Measurements from ENCODE around the gene ACSM6. TPM values are rescaled to one million over a fixed set of nuclear protein-coding genes. Genes with fewer than 3 reads are reported as not detected.

Gene ACSM6
- total RNA-seq, 1 experiment from 2014 or later = not detected

DNA sequence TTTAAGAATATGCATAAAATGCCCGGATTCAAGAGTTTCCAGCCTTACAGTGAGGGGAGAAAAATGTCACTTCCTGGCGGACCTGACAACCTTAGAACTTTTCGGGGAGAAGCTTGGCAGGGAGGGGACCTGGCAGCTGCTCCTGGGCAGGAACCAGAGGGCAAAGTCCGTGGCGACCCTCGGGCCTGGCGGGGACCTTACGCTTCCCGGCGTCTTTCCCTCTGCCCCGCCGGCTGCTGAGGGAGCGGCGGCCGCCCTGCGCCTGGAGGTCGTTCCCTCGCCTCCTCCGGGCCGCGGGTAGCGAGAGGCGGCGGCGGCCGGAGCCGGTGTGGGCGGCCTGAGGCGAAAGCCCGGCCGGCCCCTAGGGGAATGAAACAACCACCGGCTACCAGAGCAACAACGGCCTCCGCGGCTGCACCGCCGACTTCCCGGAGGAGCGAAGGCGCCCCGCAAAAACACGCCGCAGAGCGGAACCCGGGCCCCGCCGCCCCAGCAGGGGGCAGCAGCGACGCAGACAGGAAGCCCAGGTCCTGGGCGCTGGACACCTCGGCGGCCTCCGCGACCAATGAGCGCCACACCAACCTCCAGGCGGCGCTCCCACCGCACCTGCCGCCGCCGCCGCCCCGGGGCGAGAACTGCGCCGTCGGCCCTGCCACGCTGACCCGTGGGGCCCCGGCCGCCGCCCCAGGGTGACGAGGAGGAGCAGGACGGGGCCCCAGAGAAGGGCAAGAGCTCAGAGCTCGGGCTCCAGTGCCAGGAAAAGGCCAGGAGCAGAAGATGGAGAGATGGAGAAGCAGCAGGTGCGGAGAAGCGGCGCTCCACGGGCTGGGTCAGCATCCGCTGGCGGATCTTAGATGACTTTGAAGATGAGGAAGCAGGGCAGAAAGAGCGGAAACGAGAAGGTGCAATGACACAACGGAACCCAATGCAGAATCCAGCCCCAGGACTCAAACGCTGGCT lies 10.5 kb upstream of the ACSM6 start (continued):
- TF ChIP-seq PREB (CRISPR knock-in tag; IDR thresholded peaks at IDR 0.05; ENCODE audit: borderline replicate concordance) (no peak), SMAD3 (CRISPR knock-in tag; IDR thresholded peaks at IDR 0.05; ENCODE audit: borderline replicate concordance) (peak; percentile 52; the same call in 1 of the 2 replicates), ZBTB21 (CRISPR knock-in tag; IDR thresholded peaks at IDR 0.05; ENCODE audit: borderline replicate concordance) (no peak), ETV6 (CRISPR knock-in tag; IDR thresholded peaks at IDR 0.05) (no peak), ELF4 (CRISPR knock-in tag; IDR thresholded peaks at IDR 0.05; ENCODE audit: low read depth) (no peak), STAT6 (CRISPR knock-in tag; conservative IDR thresholded peaks at IDR 0.05; ENCODE audit: low read depth) (no peak), KAT7 (CRISPR knock-in tag; IDR thresholded peaks at IDR 0.05; ENCODE audit: borderline replicate concordance) (no peak), RELA (CRISPR knock-in tag; IDR thresholded peaks at IDR 0.05; ENCODE audit: borderline replicate concordance) (peak; percentile 19; the same call in 1 of the 2 replicates), ZNF138 (CRISPR knock-in tag; conservative IDR thresholded peaks at IDR 0.05) (no peak), ZNF671 (CRISPR knock-in tag; IDR thresholded peaks at IDR 0.05) (no peak), SP1 (CRISPR knock-in tag; conservative IDR thresholded peaks at IDR 0.05) (peak; percentile 67), ARID4B (CRISPR knock-in tag; IDR thresholded peaks at IDR 0.05; ENCODE audit: borderline replicate concordance) (no peak), FOXK1 (CRISPR knock-in tag; IDR thresholded peaks at IDR 0.05) (0 out of 2 replicates have a peak, but pooled peaks have one; percentile 10), CREB1 (CRISPR knock-in tag; IDR thresholded peaks at IDR 0.05) (no peak), E2F5 (CRISPR knock-in tag; IDR thresholded peaks at IDR 0.05) (peak; percentile 47; the same call in 1 of the 2 replicates), NFATC4 (CRISPR knock-in tag; IDR thresholded peaks at IDR 0.05) (no peak), MAX (CRISPR knock-in tag; IDR thresholded peaks at IDR 0.05) (peak; percentile 69; the same call in 1 of the 2 replicates), NR3C1 (CRISPR knock-in tag; conservative IDR thresholded peaks at IDR 0.05; ENCODE audit: low read depth) (no peak), IRF2 (CRISPR knock-in tag; IDR thresholded peaks at IDR 0.05; ENCODE audit: borderline replicate concordance, low read depth) (no peak)
- TF ChIP-seq, protein P1, sequence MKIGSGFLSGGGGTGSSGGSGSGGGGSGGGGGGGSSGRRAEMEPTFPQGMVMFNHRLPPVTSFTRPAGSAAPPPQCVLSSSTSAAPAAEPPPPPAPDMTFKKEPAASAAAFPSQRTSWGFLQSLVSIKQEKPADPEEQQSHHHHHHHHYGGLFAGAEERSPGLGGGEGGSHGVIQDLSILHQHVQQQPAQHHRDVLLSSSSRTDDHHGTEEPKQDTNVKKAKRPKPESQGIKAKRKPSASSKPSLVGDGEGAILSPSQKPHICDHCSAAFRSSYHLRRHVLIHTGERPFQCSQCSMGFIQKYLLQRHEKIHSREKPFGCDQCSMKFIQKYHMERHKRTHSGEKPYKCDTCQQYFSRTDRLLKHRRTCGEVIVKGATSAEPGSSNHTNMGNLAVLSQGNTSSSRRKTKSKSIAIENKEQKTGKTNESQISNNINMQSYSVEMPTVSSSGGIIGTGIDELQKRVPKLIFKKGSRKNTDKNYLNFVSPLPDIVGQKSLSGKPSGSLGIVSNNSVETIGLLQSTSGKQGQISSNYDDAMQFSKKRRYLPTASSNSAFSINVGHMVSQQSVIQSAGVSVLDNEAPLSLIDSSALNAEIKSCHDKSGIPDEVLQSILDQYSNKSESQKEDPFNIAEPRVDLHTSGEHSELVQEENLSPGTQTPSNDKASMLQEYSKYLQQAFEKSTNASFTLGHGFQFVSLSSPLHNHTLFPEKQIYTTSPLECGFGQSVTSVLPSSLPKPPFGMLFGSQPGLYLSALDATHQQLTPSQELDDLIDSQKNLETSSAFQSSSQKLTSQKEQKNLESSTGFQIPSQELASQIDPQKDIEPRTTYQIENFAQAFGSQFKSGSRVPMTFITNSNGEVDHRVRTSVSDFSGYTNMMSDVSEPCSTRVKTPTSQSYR (CRISPR knock-in tag; IDR thresholded peaks at IDR 0.05) = peak; percentile 48; the same call in 1 of the 2 replicates

All from WTC11 (cell line).